ENCODE data around the gene PCGF3.

Gene PCGF3

GRCh38 chr4:733631-733980, 28.0 kb downstream of the PCGF3 start:
- no peak for TF ChIP-seq CTCF (IDR thresholded peaks at IDR 0.05)

- TF ChIP-seq CTCF (IDR thresholded peaks at IDR 0.05), result no peak
Measured at GRCh38 chr4:734075-734474, 28.4 kb downstream of the PCGF3 start.

- no peak for TF ChIP-seq CTCF (IDR thresholded peaks at IDR 0.05)
Measured at GRCh38 chr4:734951-735350, 29.3 kb downstream of the PCGF3 start.

- TF ChIP-seq CTCF (IDR thresholded peaks at IDR 0.05), result no peak
Measured at GRCh38 chr4:735583-735982, 30.0 kb downstream of the PCGF3 start.

DNA sequence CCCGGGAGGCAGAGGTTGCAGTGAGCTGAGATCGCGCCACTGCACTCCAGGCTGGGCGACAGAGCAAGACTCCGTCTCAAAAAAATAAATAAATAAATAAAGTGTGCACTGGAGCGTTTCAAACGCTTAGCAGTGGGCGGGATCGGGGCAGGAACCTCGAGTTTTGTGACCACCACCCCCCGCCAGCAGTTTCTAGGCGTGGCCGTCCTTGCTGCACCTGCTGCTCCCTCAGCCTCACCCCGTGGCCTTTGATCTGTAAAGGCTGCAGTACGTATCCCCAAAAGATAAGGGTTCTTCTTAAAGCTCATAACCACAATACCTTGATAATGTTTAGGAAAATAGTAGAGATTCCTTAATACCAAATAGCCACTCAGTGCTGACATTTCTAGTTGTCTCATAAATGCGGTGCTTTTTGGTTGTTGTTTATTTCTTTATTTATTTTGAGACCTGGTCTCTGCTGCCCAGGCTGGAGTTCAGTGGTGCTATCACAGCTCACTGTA, 33.2 kb downstream of the PCGF3 start:
- TF ChIP-seq CTCF (IDR thresholded peaks at IDR 0.05), result no peak

DNA sequence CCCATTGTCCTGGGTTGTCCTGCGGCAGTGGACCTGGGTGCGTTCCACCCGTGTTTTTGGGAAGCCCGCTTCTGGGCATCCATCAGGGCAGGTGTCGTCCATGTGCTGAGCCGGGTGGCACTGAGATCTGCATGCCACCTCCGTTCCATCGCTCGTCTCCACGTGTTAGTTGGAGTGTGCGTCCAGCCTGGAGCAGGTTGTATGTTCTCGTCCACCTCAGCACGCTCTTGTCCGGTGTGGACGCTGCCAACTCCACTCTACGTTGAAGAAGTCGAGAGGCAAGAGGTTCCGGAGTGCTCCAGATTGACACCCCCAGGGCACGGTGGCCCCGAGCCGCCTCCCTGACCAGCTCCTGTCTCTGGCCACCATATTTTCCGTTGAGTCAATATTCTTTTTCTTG, 33.9 kb downstream of the PCGF3 start:
- TF ChIP-seq CTCF (IDR thresholded peaks at IDR 0.05), result no peak

- no peak for TF ChIP-seq CTCF (IDR thresholded peaks at IDR 0.05)
Measured at GRCh38 chr4:740011-740410, 34.4 kb downstream of the PCGF3 start.

- no peak for TF ChIP-seq CTCF (IDR thresholded peaks at IDR 0.05)
Measured at GRCh38 chr4:740656-741282, 35.1 kb downstream of the PCGF3 start.

Data from LNCAP (cell line).